Naive B cell (primary cell): Measurements from ENCODE around the gene CDC42SE2. TPM values are rescaled to one million over a fixed set of nuclear protein-coding genes. Genes with fewer than 3 reads are reported as not detected.
A peak's percentile ranks its signal among the peaks of the same experiment; 100 is the strongest.
"Not testable (repeated sequence)": the region's sequence is repeated elsewhere in the genome, so short reads cannot be mapped to it uniquely, and the experiment has no call there.

Source experiments
- ATAC-seq, 2 donors: fragments of 150-1000 bp; cut with Tn5 transposase; 2 replicates each; pipeline ENCODE4 v1.10.0; 2021; ENCODE audit warnings: low read depth in 2 of 2, mild to moderate bottlenecking in 2 of 2, moderate library complexity in 2 of 2
- DNase-seq: peaks from one replicate; pipeline ENCODE4 v3.0.0; 2022
- H3K27ac Mint-ChIP-seq, 6 donors: one replicate each; pipeline ENCODE4 v1.8.0; 2020 to 2022; ENCODE audit warnings: mild to moderate bottlenecking in 6 of 6, mixed read lengths in 6 of 6, moderate library complexity in 5 of 6, inconsistent platforms in 2 of 6
- H3K27me3 Mint-ChIP-seq, 3 donors: one replicate each; pipeline ENCODE4 v1.8.0; 2021 to 2022; ENCODE audit warnings: mixed read lengths in 3 of 3, mild to moderate bottlenecking in 1 of 3
- H3K36me3 Mint-ChIP-seq, 2 donors: one replicate each; pipeline ENCODE4 v1.8.0; 2020 to 2022; ENCODE audit warnings: mixed read lengths in 2 of 2, inconsistent platforms in 1 of 2, mild to moderate bottlenecking in 1 of 2
- H3K4me1 Mint-ChIP-seq, 3 donors: one replicate each; pipeline ENCODE4 v1.8.0; 2020 to 2022; ENCODE audit warnings: mixed read lengths in 3 of 3, inconsistent platforms in 1 of 3, mild to moderate bottlenecking in 1 of 3, moderate library complexity in 1 of 3
- H3K4me3 Mint-ChIP-seq, 8 donors: one replicate each; pipeline ENCODE4 v1.8.0; 2020 to 2022; ENCODE audit warnings: mild to moderate bottlenecking in 8 of 8, mixed read lengths in 8 of 8, moderate library complexity in 8 of 8, inconsistent platforms in 2 of 8
- H3K9me3 Mint-ChIP-seq, 7 donors: one replicate each; pipeline ENCODE4 v1.8.0; 2020 to 2022; ENCODE audit warnings: mixed read lengths in 7 of 7, mild to moderate bottlenecking in 5 of 7, inconsistent platforms in 2 of 7, moderate library complexity in 1 of 7
- polyA plus RNA-seq, 6 donors: library from polyadenylated mRNA; unstranded; fragments of 300-500 nt; fragmentation: Illumina TruSeq; gene quantifications; one replicate each; pipeline ENCODE4 v1.2.3, GENCODE V29; 2021; ENCODE audit warnings: low read depth in 6 of 6

Gene CDC42SE2
- polyA plus RNA-seq, 6 donors from 2014 or later: 168 to 314 (median 243) TPM

DNA sequence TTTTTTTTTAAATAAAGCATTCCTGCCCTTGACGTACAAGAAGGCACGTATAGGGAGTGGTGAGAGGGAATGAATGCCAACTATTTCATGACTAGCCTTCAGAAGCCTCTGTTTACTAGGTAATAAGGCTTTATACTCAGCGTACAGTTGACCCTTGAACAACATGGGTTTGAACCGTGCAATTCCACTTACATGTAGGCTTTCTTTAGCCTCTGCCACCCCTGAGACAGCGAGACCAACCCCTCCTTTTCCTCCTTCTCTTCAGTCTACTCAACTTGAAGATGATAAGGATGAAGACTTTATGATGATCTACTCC is 22.5 kb downstream of the CDC42SE2 start:
- Mint-ChIP-seq H3K9me3 (no peaks in the 10 kb centered on the region), H3K4me3 (no peak overlapping the region), H3K4me1 (peaks cover 41 to 80% (median 42%) of the 10 kb centered on the region in 3 donors), H3K27me3 (no peaks in the 10 kb centered on the region), H3K27ac (no peak overlapping the region), H3K36me3 (peaks cover 0 to 4% of the 10 kb centered on the region in 2 donors)
- no peak for ATAC-seq
- DNase-seq: no peak

DNA sequence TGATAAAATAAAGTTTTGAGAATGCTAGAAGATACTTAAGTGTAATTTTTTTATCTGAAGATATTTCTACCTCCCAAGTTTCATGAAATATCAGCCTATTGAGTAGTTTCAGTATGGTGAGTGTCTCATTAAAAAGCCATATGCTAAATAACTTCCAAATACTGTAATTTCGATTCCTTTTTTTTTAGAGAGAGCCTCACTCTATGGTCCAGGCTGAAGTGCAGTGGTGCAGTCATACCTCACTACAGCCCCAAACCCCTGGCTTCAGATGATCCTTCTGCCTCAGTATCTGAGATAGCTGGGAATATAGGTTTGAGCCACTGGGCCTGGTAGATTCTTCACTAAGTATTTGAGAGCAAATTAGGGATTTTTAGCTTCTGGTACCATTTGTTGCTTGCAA is 24.5 kb downstream of the CDC42SE2 start:
- DNase-seq (no peak), ATAC-seq (peak; percentile 47 to 60)
- peak overlapping the region in 7 of 8 donors; percentile 35 to 84 (median 75) for H3K4me3 Mint-ChIP-seq
- no peaks in the 10 kb centered on the region for H3K9me3 Mint-ChIP-seq
- peaks cover 26 to 69% (median 34%) of the 10 kb centered on the region in 3 donors for H3K4me1 Mint-ChIP-seq
- H3K27ac Mint-ChIP-seq: peak overlapping the region; percentile 30 to 89 (median 66)
- no peaks in the 10 kb centered on the region for H3K27me3 Mint-ChIP-seq
- H3K36me3 Mint-ChIP-seq: peaks cover 0 to under 1% of the 10 kb centered on the region in 2 donors

DNA sequence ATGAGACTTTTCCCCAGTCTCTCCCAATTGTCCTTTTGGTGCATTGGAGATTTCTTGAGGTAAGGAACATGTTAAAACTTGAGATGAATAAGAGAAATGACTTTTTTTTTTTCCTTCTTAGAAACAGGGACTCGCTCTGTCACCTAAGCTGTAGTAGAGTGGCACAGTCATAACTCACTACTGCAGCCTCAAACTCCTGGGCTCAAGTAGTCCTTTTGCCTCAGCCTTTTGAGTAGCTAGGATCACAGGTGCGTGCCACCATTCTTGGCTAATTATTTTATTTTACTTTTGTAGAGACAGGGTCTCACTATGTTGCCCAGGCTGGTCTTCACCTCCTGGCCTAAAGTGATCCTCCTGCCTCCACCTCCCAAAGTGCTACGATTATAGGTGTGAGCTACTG is 25.9 kb downstream of the CDC42SE2 start:
- Mint-ChIP-seq H3K27me3 (no peaks in the 10 kb centered on the region), H3K4me1 (peaks cover 35 to 66% (median 43%) of the 10 kb centered on the region in 3 donors), H3K27ac (peak overlapping the region; percentile 73 to 91 (median 84)), H3K9me3 (no peaks in the 10 kb centered on the region), H3K4me3 (peak overlapping the region in 4 of 8 donors; percentile 2 to 84 (median 68)), H3K36me3 (no peaks in the 10 kb centered on the region)
- no peak for DNase-seq
- no peak for ATAC-seq

DNA sequence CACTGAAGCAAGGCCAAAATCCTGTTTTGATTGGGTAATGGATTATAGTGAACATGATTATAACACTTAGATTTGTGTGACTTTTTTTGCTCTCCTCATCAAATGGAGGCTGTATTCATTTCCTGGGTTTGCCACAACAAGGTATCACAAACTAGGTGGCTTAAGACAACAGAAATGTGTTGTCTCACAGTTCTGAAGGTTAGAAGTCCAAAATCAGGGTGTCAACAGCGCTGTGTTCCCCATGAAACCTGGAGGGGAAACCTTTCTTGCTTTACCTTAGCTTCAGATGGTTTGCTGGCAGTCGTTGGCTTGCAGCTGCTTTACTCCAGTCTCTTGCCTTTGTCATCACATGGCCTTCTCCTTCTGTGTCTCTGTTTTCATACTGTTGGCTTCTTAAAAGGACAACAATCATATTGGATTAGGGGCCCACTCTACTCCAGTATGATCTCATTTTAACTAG is 32.4 kb downstream of the CDC42SE2 start:
- Mint-ChIP-seq H3K36me3 (peaks cover 8 to 9% of the 10 kb centered on the region in 2 donors), H3K9me3 (no peaks in the 10 kb centered on the region), H3K27me3 (no peaks in the 10 kb centered on the region), H3K4me3 (peak overlapping the region in 4 of 8 donors; percentile 5 to 39 (median 20)), H3K27ac (peak overlapping the region; percentile 7 to 89 (median 70)), H3K4me1 (peaks cover 48 to 79% (median 51%) of the 10 kb centered on the region in 3 donors)
- ATAC-seq: no peak
- DNase-seq: no peak

- Mint-ChIP-seq H3K36me3 (peaks cover 8 to 9% of the 10 kb centered on the region in 2 donors), H3K9me3 (no peaks in the 10 kb centered on the region), H3K4me3 (peak overlapping the region in 2 of 8 donors; percentile 39 to 56), H3K4me1 (peaks cover 50 to 80% (median 56%) of the 10 kb centered on the region in 3 donors), H3K27ac (peak overlapping the region in 3 of 6 donors; percentile 22 to 54 (median 42)), H3K27me3 (no peaks in the 10 kb centered on the region)
- DNase-seq: no peak
- ATAC-seq: no peak
Measured at GRCh38 chr5:131297886-131298285, 34.0 kb downstream of the CDC42SE2 start.

DNA sequence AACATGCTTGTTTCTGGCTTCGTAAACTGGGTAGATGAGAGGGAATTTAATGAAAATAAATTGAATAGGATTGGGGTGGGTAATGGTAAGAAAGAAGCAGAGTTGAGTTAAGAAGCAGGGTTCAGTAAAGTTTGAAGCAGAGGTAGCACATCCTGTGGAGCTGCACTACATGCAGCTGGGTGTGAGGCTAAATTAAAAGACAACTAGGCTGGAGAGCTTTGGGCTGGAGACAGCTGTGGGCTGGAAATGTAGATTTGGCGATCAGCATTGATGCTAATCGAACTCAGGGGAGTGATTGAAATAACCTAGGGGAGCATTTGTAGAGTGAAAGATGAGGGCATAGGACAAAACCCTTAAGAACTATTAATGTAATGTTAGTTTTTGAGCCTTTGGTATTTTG is 35.6 kb downstream of the CDC42SE2 start:
- Mint-ChIP-seq H3K27ac (peak overlapping the region in 5 of 6 donors; percentile 19 to 87 (median 22)), H3K9me3 (no peaks in the 10 kb centered on the region), H3K4me3 (peak overlapping the region in 2 of 8 donors; percentile 1 to 19), H3K36me3 (peaks cover 8 to 9% of the 10 kb centered on the region in 2 donors), H3K27me3 (no peaks in the 10 kb centered on the region), H3K4me1 (peaks cover 44 to 83% (median 56%) of the 10 kb centered on the region in 3 donors)
- no peak for DNase-seq
- ATAC-seq: no peak

GRCh38 chr5:131302506-131302905 is 38.7 kb downstream of the CDC42SE2 start:
- peaks cover 0 to 12% (median 0%) of the 10 kb centered on the region in 7 donors for H3K9me3 Mint-ChIP-seq
- no peak for DNase-seq
- H3K27ac Mint-ChIP-seq: peak overlapping the region; percentile 4 to 71 (median 26)
- peaks cover 47 to 75% (median 55%) of the 10 kb centered on the region in 3 donors for H3K4me1 Mint-ChIP-seq
- no peaks in the 10 kb centered on the region for H3K27me3 Mint-ChIP-seq
- ATAC-seq: no peak
- H3K36me3 Mint-ChIP-seq: peaks cover 8 to 9% of the 10 kb centered on the region in 2 donors
- no peak overlapping the region for H3K4me3 Mint-ChIP-seq

- Mint-ChIP-seq H3K9me3 (peaks cover 0 to 12% (median 0%) of the 10 kb centered on the region in 7 donors), H3K27me3 (no peaks in the 10 kb centered on the region), H3K27ac (peak overlapping the region in 3 of 6 donors; percentile 4 to 47 (median 18)), H3K4me3 (no peak overlapping the region), H3K36me3 (peaks cover 8 to 9% of the 10 kb centered on the region in 2 donors), H3K4me1 (peaks cover 47 to 70% (median 59%) of the 10 kb centered on the region in 3 donors)
- ATAC-seq (no peak), DNase-seq (no peak)
Measured at GRCh38 chr5:131303537-131303936, 39.7 kb downstream of the CDC42SE2 start.

DNA sequence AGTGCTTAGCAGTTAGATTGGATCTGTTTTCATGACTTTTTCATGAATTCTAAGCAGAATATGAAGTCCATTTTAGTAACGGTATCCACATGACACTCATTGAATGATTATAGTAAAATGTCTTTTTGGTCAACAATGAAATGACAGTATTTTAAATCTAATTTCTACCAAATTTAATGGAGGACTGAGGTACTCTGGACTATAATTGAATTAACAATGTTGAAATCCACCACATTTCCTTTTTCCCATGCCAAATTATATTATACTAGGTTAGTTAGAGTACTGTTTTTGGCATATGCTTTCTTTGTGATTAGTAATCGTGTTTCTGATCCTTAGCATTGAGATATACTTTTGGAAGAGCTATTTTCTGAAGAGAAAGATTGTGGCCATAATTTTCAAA is 40.6 kb downstream of the CDC42SE2 start:
- ATAC-seq: no peak
- Mint-ChIP-seq H3K4me3 (peak overlapping the region in 1 of 8 donors; percentile 9), H3K36me3 (peaks cover 1 to 9% of the 10 kb centered on the region in 2 donors), H3K27ac (no peak overlapping the region), H3K4me1 (peaks cover 38 to 67% (median 51%) of the 10 kb centered on the region in 3 donors), H3K27me3 (no peaks in the 10 kb centered on the region), H3K9me3 (peaks cover 0 to 12% (median 0%) of the 10 kb centered on the region in 7 donors)
- no peak for DNase-seq

- peaks cover 0 to 12% (median 0%) of the 10 kb centered on the region in 7 donors for H3K9me3 Mint-ChIP-seq
- peak overlapping the region in 2 of 8 donors; percentile 4 to 13 for H3K4me3 Mint-ChIP-seq
- no peak for DNase-seq
- H3K27me3 Mint-ChIP-seq: no peaks in the 10 kb centered on the region
- H3K27ac Mint-ChIP-seq: peak overlapping the region in 4 of 6 donors; percentile 31 to 93 (median 54)
- peaks cover 0 to 5% of the 10 kb centered on the region in 2 donors for H3K36me3 Mint-ChIP-seq
- ATAC-seq: peak; percentile 64
- peaks cover 34 to 66% (median 49%) of the 10 kb centered on the region in 3 donors for H3K4me1 Mint-ChIP-seq
Measured at GRCh38 chr5:131305138-131305689, 41.4 kb downstream of the CDC42SE2 start.

- Mint-ChIP-seq H3K4me1 (peaks cover 31 to 64% (median 50%) of the 10 kb centered on the region in 3 donors), H3K27ac (peak overlapping the region in 3 of 6 donors; percentile 25 to 93 (median 64)), H3K4me3 (peak overlapping the region in 1 of 8 donors; percentile 30), H3K9me3 (peaks cover 0 to 12% (median 0%) of the 10 kb centered on the region in 7 donors), H3K27me3 (no peaks in the 10 kb centered on the region), H3K36me3 (peaks cover 0 to 2% of the 10 kb centered on the region in 2 donors)
- DNase-seq: no peak
- ATAC-seq: no peak
Measured at GRCh38 chr5:131305906-131306305, 42.1 kb downstream of the CDC42SE2 start.

DNA sequence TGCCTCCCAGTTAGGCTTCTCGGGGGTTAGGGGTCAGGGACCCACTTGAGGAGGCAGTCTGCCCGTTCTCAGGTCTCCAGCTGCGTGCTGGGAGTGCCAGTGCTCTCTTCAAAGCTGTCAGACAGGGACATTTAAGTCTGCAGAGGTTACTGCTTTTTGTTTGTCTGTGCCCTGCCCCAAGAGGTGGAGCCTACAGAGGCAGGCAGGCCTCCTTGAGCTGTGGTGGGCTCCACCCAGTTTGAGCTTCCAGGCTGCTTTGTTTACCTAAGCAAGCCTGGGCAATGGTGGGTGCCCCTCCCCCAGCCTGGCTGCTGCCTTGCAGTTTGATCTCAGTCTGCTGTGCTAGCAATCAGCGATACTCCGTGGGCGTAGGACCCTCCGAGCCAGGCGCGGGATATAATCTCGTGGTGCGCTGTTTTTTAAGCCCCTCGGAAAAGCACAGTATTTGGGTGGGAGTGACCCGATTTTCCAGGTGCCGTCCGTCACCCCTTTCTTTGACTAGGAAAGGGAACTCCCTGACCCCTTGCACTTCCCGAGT is 48.5 kb downstream of the CDC42SE2 start:
- DNase-seq, H3K9me3 Mint-ChIP-seq, H3K36me3 Mint-ChIP-seq, H3K27me3 Mint-ChIP-seq, ATAC-seq: not testable (repeated sequence)
- peak overlapping the region in 2 of 8 donors; percentile 25 to 59 for H3K4me3 Mint-ChIP-seq
- H3K27ac Mint-ChIP-seq: peak overlapping the region; percentile 42 to 90 (median 88)
- peaks cover 36 to 74% (median 64%) of the 10 kb centered on the region in 3 donors for H3K4me1 Mint-ChIP-seq

DNA sequence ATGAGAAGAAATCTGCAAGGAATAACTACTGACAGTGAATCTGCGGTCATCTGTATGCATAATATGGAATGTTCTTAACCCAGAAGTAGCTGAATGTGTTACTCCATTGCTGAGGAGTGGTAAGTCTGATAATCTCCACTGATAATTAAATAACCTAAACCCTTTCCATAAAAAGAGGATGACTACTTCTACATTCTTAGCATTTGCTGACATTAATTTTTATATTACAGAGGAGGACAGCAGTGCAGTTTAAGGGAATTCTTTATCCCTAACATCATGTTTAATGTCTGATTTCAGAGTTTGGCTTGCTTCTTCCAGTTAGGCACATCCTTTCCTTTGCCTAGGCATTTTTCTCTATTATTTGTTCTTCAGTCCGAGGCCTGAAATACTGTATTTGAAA is 52.2 kb downstream of the CDC42SE2 start:
- Mint-ChIP-seq H3K27me3 (no peaks in the 10 kb centered on the region), H3K27ac (peak overlapping the region in 5 of 6 donors; percentile 5 to 68 (median 26)), H3K36me3 (peaks cover 11 to 16% of the 10 kb centered on the region in 2 donors), H3K4me3 (no peak overlapping the region), H3K9me3 (peaks cover 0 to 3% (median 0%) of the 10 kb centered on the region in 7 donors), H3K4me1 (peaks cover 37 to 70% (median 64%) of the 10 kb centered on the region in 3 donors)
- ATAC-seq (no peak), DNase-seq (no peak)

GRCh38 chr5:131316822-131317221 is 53.0 kb downstream of the CDC42SE2 start:
- ATAC-seq: no peak
- Mint-ChIP-seq H3K4me3 (no peak overlapping the region), H3K27me3 (no peaks in the 10 kb centered on the region), H3K27ac (peak overlapping the region in 4 of 6 donors; percentile 21 to 63 (median 24)), H3K36me3 (peaks cover 11 to 22% of the 10 kb centered on the region in 2 donors), H3K9me3 (peaks cover 0 to 3% (median 0%) of the 10 kb centered on the region in 7 donors), H3K4me1 (peaks cover 35 to 72% (median 63%) of the 10 kb centered on the region in 3 donors)
- DNase-seq: no peak
